Measurements from ENCODE around the gene RRM2. TPM values are rescaled to one million over a fixed set of nuclear protein-coding genes. Genes with fewer than 3 reads are reported as not detected.

Gene RRM2
- total RNA-seq, 6 donors from 2014 or later = 2.1 to 12.9 (median 3.2) TPM

- H3K9me3 ChIP-seq = no peaks in the 10 kb centered on the region
- WGBS, 2 donors = 91 to 95% methylated on average over 6 of the region's 6 CpGs
- H3K36me3 ChIP-seq = no peaks in the 10 kb centered on the region
- H3K27ac ChIP-seq = no peak overlapping the region
- no peaks in the 10 kb centered on the region for H3K4me1 ChIP-seq
- DNase-seq (no peak), ATAC-seq (ENCODE audit: low FRiP score in 2 of 2) (no peak)
- no peaks in the 10 kb centered on the region for H3K27me3 ChIP-seq
- TF ChIP-seq CTCF (IDR thresholded peaks at IDR 0.05) (no peak), POLR2A (IDR thresholded peaks at IDR 0.05) (no peak), EP300 (IDR thresholded peaks at IDR 0.05) (no peak), POLR2AphosphoS5 (IDR thresholded peaks at IDR 0.05) (no peak)
- no peak overlapping the region for H3K4me3 ChIP-seq
These were observed 36.5 kb downstream of the RRM2 start for GRCh38 chr2:10159086-10159485.

GRCh38 chr2:10159581-10160131 lies 37.1 kb downstream of the RRM2 start:
- H3K36me3 ChIP-seq = no peaks in the 10 kb centered on the region
- H3K9me3 ChIP-seq = no peaks in the 10 kb centered on the region
- no peak for TF ChIP-seq CTCF (IDR thresholded peaks at IDR 0.05)
- TF ChIP-seq EP300 (IDR thresholded peaks at IDR 0.05) = no peak
- no peak for TF ChIP-seq POLR2A (IDR thresholded peaks at IDR 0.05)
- TF ChIP-seq POLR2AphosphoS5 (IDR thresholded peaks at IDR 0.05) = no peak
- ATAC-seq (ENCODE audit: low FRiP score in 2 of 2) (no peak), DNase-seq (no peak)
- no peak overlapping the region for H3K4me3 ChIP-seq
- WGBS, 2 donors = 73 to 75% methylated on average over 11 of the region's 11 CpGs
- no peak overlapping the region for H3K27ac ChIP-seq
- H3K27me3 ChIP-seq = no peaks in the 10 kb centered on the region
- no peaks in the 10 kb centered on the region for H3K4me1 ChIP-seq

- DNase-seq (no peak), ATAC-seq (ENCODE audit: low FRiP score in 2 of 2) (no peak)
- TF ChIP-seq EP300 (IDR thresholded peaks at IDR 0.05) (no peak), CTCF (IDR thresholded peaks at IDR 0.05) (no peak), POLR2A (IDR thresholded peaks at IDR 0.05) (no peak), POLR2AphosphoS5 (IDR thresholded peaks at IDR 0.05) (no peak)
- WGBS, 2 donors = 93 to 94% methylated on average over 11 to 13 of the region's 13 CpGs
- no peaks in the 10 kb centered on the region for H3K4me1 ChIP-seq
- no peaks in the 10 kb centered on the region for H3K9me3 ChIP-seq
- no peak overlapping the region for H3K27ac ChIP-seq
- H3K36me3 ChIP-seq = no peaks in the 10 kb centered on the region
- no peaks in the 10 kb centered on the region for H3K27me3 ChIP-seq
- no peak overlapping the region for H3K4me3 ChIP-seq
These were observed 37.8 kb downstream of the RRM2 start for GRCh38 chr2:10160203-10160955.

- TF ChIP-seq CTCF (IDR thresholded peaks at IDR 0.05) (no peak), POLR2AphosphoS5 (IDR thresholded peaks at IDR 0.05) (no peak), EP300 (IDR thresholded peaks at IDR 0.05) (no peak), POLR2A (IDR thresholded peaks at IDR 0.05) (no peak)
- DNase-seq (no peak), ATAC-seq (ENCODE audit: low FRiP score in 2 of 2) (no peak)
- H3K4me3 ChIP-seq = no peak overlapping the region
- H3K27me3 ChIP-seq = no peaks in the 10 kb centered on the region
- H3K9me3 ChIP-seq = no peaks in the 10 kb centered on the region
- H3K36me3 ChIP-seq = no peaks in the 10 kb centered on the region
- WGBS, 2 donors = 77 to 89% methylated on average over 12 of the region's 12 CpGs
- H3K27ac ChIP-seq = no peak overlapping the region
- H3K4me1 ChIP-seq = no peaks in the 10 kb centered on the region
These were observed 38.8 kb downstream of the RRM2 start for GRCh38 chr2:10161206-10161931.

All from upper lobe of left lung (tissue), 6 donors.